DND-41 (cell line): ENCODE data around the gene FOXD4L4.
"Not testable (repeated sequence)": the region's sequence is repeated elsewhere in the genome, so short reads cannot be mapped to it uniquely, and the experiment has no call there.

Source experiments
- EZH2 ChIP-seq: IDR thresholded peaks from 3 replicates; pipeline ENCODE4 v1.6.1; 2012; ENCODE audit warnings: borderline replicate concordance, low read depth, mild to moderate bottlenecking, moderate library complexity, low read length, inconsistent platforms; ENCODE audit not compliant: severe bottlenecking
- TF ChIP-seq, protein P1 (sequence below): IDR thresholded peaks from 2 replicates; pipeline ENCODE4 v1.5.1; 2012; ENCODE audit warnings: borderline replicate concordance, low read length, moderate library complexity, mild to moderate bottlenecking; ENCODE audit not compliant: poor library complexity, severe bottlenecking; ENCODE audit errors: extremely low read depth

DNA sequence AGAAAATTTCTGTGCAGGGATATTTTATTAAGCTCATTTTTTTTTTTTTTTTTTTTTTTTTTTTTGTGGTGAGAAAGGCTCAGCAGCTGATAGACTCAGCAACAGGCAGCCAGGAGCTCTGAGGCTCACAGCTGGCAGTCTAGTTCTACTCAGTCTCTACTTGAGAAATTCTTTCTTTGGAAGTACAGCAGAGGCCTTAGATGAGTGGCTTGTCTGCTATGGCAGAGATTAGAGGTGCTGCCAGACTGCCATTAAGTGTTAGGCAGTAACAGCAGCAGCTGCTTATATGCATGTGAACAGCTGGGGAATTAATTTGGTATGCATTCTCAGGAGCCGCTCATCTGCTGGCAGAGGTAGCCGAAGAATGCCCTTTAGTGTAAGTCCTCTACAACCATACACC lies 33.4 kb upstream of the FOXD4L4 start:
- TF ChIP-seq, protein P1, sequence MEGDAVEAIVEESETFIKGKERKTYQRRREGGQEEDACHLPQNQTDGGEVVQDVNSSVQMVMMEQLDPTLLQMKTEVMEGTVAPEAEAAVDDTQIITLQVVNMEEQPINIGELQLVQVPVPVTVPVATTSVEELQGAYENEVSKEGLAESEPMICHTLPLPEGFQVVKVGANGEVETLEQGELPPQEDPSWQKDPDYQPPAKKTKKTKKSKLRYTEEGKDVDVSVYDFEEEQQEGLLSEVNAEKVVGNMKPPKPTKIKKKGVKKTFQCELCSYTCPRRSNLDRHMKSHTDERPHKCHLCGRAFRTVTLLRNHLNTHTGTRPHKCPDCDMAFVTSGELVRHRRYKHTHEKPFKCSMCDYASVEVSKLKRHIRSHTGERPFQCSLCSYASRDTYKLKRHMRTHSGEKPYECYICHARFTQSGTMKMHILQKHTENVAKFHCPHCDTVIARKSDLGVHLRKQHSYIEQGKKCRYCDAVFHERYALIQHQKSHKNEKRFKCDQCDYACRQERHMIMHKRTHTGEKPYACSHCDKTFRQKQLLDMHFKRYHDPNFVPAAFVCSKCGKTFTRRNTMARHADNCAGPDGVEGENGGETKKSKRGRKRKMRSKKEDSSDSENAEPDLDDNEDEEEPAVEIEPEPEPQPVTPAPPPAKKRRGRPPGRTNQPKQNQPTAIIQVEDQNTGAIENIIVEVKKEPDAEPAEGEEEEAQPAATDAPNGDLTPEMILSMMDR = not testable (repeated sequence)
- TF ChIP-seq EZH2 = not testable (repeated sequence)
